ENCODE results near the gene MKRN2OS. TPM values are rescaled to one million over a fixed set of nuclear protein-coding genes. Genes with fewer than 3 reads are reported as not detected.

Gene MKRN2OS
- total RNA-seq, 1 donor from 2014 or later: not detected

GRCh38 chr3:12521010-12521409 lies 24.3 kb downstream of the MKRN2OS start:
- intact Hi-C loops (cut with micrococcal nuclease): no loop called here
- H3K27ac Mint-ChIP-seq: no peak overlapping the region
- no peaks in the 10 kb centered on the region for H3K9me3 Mint-ChIP-seq
- peaks cover 22% of the 10 kb centered on the region for H3K36me3 Mint-ChIP-seq (ENCODE audit: low read depth)
- H3K27me3 Mint-ChIP-seq (ENCODE audit: low read depth): no peaks in the 10 kb centered on the region
- no peaks in the 10 kb centered on the region for H3K4me1 Mint-ChIP-seq (ENCODE audit: low read depth)
- no peak for DNase-seq (ENCODE audit: low spot score)
- H3K4me3 Mint-ChIP-seq (ENCODE audit: low read depth): no peak overlapping the region

DNA sequence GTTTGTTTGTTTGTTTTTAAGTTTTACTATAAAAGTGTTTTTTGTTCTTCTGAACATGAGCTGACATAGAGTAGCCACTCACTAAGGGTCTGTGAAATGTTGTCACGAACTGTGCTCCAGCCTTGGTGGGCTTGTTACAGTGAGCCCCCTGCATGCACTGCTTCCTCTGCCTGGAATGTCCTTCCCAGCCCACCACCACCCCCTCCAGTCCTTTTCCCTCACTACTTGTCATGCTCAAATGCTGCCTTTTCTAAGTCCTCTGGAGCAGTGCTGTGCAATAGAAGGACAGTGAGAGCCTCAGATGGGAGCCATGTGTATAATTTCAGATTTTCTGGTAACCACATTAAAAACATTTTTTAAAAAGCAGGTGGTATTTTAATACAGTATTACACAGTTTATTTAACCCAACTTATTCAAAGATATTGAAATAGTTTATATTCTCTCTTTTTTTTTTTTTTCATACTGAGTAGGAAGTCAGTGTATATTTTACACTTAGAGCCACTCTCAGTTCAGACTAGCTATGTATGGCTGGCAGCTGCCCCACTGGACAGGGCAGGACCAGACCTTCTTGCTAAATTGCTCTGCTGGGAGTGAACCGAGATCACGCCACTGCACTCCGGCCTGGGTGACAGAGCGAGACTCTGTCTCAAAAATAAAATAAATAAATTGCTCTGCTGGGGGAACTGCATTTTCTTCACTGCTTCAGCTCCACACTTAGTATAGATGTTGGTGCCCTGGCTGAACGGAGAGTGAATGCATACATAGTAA lies 26.9 kb downstream of the MKRN2OS start:
- H3K4me1 Mint-ChIP-seq (ENCODE audit: low read depth): no peaks in the 10 kb centered on the region
- no peaks in the 10 kb centered on the region for H3K27me3 Mint-ChIP-seq (ENCODE audit: low read depth)
- H3K4me3 Mint-ChIP-seq (ENCODE audit: low read depth): no peak overlapping the region
- H3K36me3 Mint-ChIP-seq (ENCODE audit: low read depth): peaks cover 16% of the 10 kb centered on the region
- no peak overlapping the region for H3K27ac Mint-ChIP-seq
- intact Hi-C loops (cut with micrococcal nuclease): no loop called here
- H3K9me3 Mint-ChIP-seq: no peaks in the 10 kb centered on the region
- DNase-seq (ENCODE audit: low spot score): no peak

DNA sequence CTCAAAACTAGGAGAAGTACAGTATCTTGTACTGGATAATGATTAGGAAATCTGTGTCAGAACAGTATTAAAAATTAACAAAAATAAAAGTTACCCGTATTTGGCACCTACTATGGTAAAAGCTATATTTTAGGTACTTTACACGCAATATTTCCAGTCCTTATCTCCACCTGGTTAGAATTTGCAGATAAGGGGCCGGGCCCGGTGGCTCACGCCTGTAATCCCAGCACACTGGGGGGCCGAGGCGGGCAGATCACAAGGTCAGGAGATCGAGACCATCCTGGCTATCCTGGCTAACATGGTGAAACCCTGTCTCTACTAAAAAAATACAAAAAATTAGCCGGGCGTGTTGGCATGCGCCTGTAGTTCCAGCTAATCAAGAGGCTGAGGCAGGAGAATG lies 28.4 kb downstream of the MKRN2OS start:
- no peaks in the 10 kb centered on the region for H3K27me3 Mint-ChIP-seq (ENCODE audit: low read depth)
- H3K4me3 Mint-ChIP-seq (ENCODE audit: low read depth): no peak overlapping the region
- DNase-seq (ENCODE audit: low spot score): no peak
- intact Hi-C loops (cut with micrococcal nuclease): no loop called here
- peaks cover 16% of the 10 kb centered on the region for H3K36me3 Mint-ChIP-seq (ENCODE audit: low read depth)
- no peaks in the 10 kb centered on the region for H3K9me3 Mint-ChIP-seq
- H3K27ac Mint-ChIP-seq: no peak overlapping the region
- no peaks in the 10 kb centered on the region for H3K4me1 Mint-ChIP-seq (ENCODE audit: low read depth)

DNA sequence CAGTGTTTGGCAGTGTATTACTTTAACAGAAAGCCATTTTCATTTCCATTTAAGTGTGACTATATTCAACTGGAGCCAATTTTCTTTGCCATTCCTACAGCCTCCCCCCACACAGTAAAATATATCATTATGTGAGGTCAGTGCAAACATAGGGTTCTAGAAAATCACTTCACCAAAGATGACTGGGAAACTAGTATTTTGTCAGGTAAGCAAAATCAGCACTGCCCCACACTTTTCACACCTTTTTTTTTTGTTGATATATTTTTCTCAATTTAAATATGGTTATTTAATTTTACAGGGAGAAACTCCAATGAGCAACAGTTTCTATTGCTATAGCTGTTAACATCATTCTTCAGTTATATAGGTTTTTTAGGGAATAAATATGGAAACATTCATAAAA lies 29.7 kb downstream of the MKRN2OS start:
- Mint-ChIP-seq H3K36me3 (ENCODE audit: low read depth) (peaks cover 9% of the 10 kb centered on the region), H3K4me1 (ENCODE audit: low read depth) (no peaks in the 10 kb centered on the region), H3K27me3 (ENCODE audit: low read depth) (no peaks in the 10 kb centered on the region), H3K4me3 (ENCODE audit: low read depth) (no peak overlapping the region), H3K27ac (no peak overlapping the region), H3K9me3 (no peaks in the 10 kb centered on the region)
- intact Hi-C loops (cut with micrococcal nuclease): no loop called here
- no peak for DNase-seq (ENCODE audit: low spot score)

GRCh38 chr3:12513694-12514446 lies 31.4 kb downstream of the MKRN2OS start:
- H3K27ac Mint-ChIP-seq: no peak overlapping the region
- intact Hi-C loops (cut with micrococcal nuclease): no loop called here

DNA sequence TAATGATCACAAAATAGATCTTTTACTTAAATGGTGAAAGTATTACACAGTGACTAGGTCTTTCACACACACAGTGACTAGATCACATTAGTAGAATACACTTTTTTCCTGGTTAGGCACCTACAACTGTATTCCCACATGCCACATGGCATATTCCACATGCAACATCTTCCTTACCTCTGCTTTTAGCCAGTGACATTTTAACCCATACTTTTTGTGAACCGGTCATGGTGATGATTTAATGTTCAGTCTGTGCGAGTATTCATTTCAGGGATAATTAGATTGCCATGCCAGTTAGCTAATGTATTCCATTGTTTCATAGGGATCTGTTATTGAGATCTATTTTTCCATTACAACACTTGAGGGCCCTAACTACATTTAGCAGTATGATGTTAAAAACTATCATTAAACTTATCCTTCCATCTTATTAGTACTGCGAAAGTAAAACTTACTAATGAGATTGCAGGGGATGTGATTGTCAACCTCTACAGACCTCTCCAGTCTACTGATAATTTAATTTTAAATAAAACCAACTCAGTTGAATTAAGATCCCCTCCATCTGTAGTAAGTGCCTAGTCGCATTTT lies 32.7 kb downstream of the MKRN2OS start:
- H3K4me1 Mint-ChIP-seq (ENCODE audit: low read depth): no peaks in the 10 kb centered on the region
- H3K36me3 Mint-ChIP-seq (ENCODE audit: low read depth): peaks cover 3% of the 10 kb centered on the region
- H3K4me3 Mint-ChIP-seq (ENCODE audit: low read depth): no peak overlapping the region
- H3K27ac Mint-ChIP-seq: no peak overlapping the region
- no peaks in the 10 kb centered on the region for H3K27me3 Mint-ChIP-seq (ENCODE audit: low read depth)
- H3K9me3 Mint-ChIP-seq: no peaks in the 10 kb centered on the region
- intact Hi-C loops (cut with micrococcal nuclease): no loop called here
- no peak for DNase-seq (ENCODE audit: low spot score)

More at GRCh38 chr3:12513694-12514446, 31.4 kb downstream of the MKRN2OS start:
- no peak for DNase-seq (ENCODE audit: low spot score)
- no peaks in the 10 kb centered on the region for H3K4me1 Mint-ChIP-seq (ENCODE audit: low read depth)
- H3K4me3 Mint-ChIP-seq (ENCODE audit: low read depth): no peak overlapping the region
- no peaks in the 10 kb centered on the region for H3K9me3 Mint-ChIP-seq
- peaks cover 4% of the 10 kb centered on the region for H3K36me3 Mint-ChIP-seq (ENCODE audit: low read depth)
- no peaks in the 10 kb centered on the region for H3K27me3 Mint-ChIP-seq (ENCODE audit: low read depth)

GRCh38 chr3:12509466-12509865 lies 35.8 kb downstream of the MKRN2OS start:
- Mint-ChIP-seq H3K4me3 (ENCODE audit: low read depth) (no peak overlapping the region), H3K4me1 (ENCODE audit: low read depth) (no peaks in the 10 kb centered on the region), H3K9me3 (no peaks in the 10 kb centered on the region), H3K27ac (no peak overlapping the region), H3K36me3 (ENCODE audit: low read depth) (peaks cover 12% of the 10 kb centered on the region), H3K27me3 (ENCODE audit: low read depth) (no peaks in the 10 kb centered on the region)
- intact Hi-C loops (cut with micrococcal nuclease): no loop called here
- no peak for DNase-seq (ENCODE audit: low spot score)

DNA sequence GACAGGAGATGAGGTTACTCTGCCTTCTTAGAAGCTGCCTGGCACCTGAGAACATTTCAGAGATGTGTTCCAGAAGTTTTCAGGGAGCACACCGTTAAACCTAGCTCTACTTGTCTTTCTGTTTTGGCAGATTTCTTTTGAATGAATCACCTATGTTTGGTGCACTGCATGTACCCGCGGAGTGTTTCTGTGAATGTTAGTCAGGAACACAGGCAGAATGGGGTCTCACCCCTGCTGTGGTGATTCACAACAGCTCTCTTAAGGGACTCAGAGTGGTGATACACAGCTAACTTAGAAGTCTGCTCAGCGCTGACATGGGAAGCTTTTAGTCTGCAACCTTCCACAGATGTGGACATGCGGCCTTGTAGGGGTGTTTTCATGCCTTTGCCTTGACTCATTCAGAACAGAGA lies 37.0 kb downstream of the MKRN2OS start:
- H3K27ac Mint-ChIP-seq: no peak overlapping the region
- H3K36me3 Mint-ChIP-seq (ENCODE audit: low read depth): peaks cover 24% of the 10 kb centered on the region
- H3K27me3 Mint-ChIP-seq (ENCODE audit: low read depth): no peaks in the 10 kb centered on the region
- no peak overlapping the region for H3K4me3 Mint-ChIP-seq (ENCODE audit: low read depth)
- intact Hi-C loops (cut with micrococcal nuclease): no loop called here
- H3K9me3 Mint-ChIP-seq: no peaks in the 10 kb centered on the region
- no peaks in the 10 kb centered on the region for H3K4me1 Mint-ChIP-seq (ENCODE audit: low read depth)
- no peak for DNase-seq (ENCODE audit: low spot score)

DNA sequence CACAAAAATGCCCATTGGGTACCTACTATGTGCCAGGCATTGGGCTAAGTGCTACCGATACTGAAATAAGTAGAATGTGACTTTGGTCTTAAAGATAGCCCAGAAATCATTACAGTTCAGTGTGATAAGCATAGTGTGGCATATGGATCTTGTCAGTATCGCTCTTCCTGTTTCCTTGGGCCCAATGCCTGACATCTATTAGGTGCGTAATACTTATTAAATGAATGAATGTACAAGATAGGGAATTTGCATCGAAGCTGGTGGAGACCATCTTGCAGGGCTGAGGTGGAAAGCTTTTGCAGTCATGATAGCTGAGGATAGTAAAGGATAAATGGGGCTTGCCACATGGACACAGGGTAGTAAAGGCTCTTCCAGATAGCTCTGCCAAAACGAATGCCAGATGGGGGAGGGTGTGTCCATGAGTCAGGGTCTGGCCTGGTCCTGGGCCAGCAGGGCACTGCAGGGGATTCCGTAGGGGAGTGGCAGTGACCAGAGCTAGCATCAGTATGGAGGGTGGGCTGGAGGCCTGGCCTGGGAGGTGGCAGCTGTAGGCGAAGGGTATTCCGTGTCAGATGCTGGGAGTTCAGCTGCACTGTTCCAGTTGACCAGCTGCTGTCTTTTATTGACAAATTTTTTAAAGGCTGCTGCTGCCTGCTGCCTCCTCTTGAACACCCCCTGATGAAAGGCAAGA lies 37.6 kb downstream of the MKRN2OS start:
- Mint-ChIP-seq H3K4me3 (ENCODE audit: low read depth) (no peak overlapping the region), H3K4me1 (ENCODE audit: low read depth) (no peaks in the 10 kb centered on the region), H3K27me3 (ENCODE audit: low read depth) (no peaks in the 10 kb centered on the region), H3K36me3 (ENCODE audit: low read depth) (peaks cover 28% of the 10 kb centered on the region), H3K27ac (no peak overlapping the region), H3K9me3 (no peaks in the 10 kb centered on the region)
- no peak for DNase-seq (ENCODE audit: low spot score)
- intact Hi-C loops (cut with micrococcal nuclease): no loop called here

- Mint-ChIP-seq H3K4me3 (ENCODE audit: low read depth) (no peak overlapping the region), H3K27me3 (ENCODE audit: low read depth) (no peaks in the 10 kb centered on the region), H3K27ac (no peak overlapping the region), H3K4me1 (ENCODE audit: low read depth) (no peaks in the 10 kb centered on the region), H3K36me3 (ENCODE audit: low read depth) (peaks cover 36% of the 10 kb centered on the region), H3K9me3 (no peaks in the 10 kb centered on the region)
- intact Hi-C loops (cut with micrococcal nuclease): no loop called here
- DNase-seq (ENCODE audit: low spot score): no peak
Observed at GRCh38 chr3:12506201-12506709, 39.0 kb downstream of the MKRN2OS start.

DNA sequence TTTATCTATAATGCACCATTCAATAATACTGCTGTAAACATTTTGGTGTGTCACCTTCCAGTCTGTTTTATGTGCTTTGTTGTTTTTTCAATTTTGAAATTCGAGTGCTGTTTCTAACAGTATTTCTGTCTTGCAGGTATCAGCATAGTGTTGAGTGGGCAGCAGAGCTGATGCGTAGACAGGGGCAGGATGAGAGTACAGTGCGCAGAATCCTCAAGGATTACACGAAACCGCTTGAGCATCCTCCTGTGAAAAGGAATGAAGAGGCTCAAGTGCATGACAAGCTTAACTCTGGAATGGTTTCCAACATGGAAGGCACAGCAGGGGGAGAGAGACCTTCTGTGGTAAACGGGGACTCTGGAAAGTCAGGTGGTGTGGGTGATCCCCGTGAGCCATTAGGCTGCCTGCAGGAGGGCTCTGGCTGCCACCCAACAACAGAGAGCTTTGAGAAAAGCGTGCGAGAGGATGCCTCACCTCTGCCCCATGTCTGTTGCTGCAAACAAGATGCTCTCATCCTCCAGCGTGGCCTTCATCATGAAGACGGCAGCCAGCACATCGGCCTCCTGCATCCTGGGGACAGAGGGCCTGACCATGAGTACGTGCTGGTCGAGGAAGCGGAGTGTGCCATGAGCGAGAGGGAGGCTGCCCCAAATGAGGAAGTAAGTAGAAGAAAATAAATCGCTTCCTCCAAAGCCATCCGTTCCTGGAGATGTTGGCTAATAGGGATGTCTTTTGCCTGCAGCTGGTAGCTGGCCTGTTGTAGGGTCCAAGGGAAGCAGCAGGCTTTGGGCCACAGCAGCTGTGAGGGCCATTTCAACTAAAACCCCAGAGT lies 42.0 kb downstream of the MKRN2OS start:
- DNase-seq (ENCODE audit: low spot score): no peak
- peaks cover 50% of the 10 kb centered on the region for H3K36me3 Mint-ChIP-seq (ENCODE audit: low read depth)
- no peak overlapping the region for H3K27ac Mint-ChIP-seq
- no peaks in the 10 kb centered on the region for H3K27me3 Mint-ChIP-seq (ENCODE audit: low read depth)
- intact Hi-C loops (cut with micrococcal nuclease): no loop called here
- no peaks in the 10 kb centered on the region for H3K9me3 Mint-ChIP-seq
- no peak overlapping the region for H3K4me3 Mint-ChIP-seq (ENCODE audit: low read depth)
- H3K4me1 Mint-ChIP-seq (ENCODE audit: low read depth): peaks cover 1% of the 10 kb centered on the region

Data from activated T-helper 2 cell treated with anti-CD3 and anti-CD28 coated beads, Interferon-gamma antibody, Interleukin-2, Interleukin-4, amounts not matched to agents 10 μg/mL and 5 μg/mL and 100 μg/mL, durations not matched to agents 14 hours and 24 hours and 36 hours (primary cell).